Measurements from ENCODE around the gene TAF1B. TPM values are rescaled to one million over a fixed set of nuclear protein-coding genes. Genes with fewer than 3 reads are reported as not detected.

The TAF1B gene
- total RNA-seq, 1 experiment from 2014 or later = 25.5 TPM

DNA sequence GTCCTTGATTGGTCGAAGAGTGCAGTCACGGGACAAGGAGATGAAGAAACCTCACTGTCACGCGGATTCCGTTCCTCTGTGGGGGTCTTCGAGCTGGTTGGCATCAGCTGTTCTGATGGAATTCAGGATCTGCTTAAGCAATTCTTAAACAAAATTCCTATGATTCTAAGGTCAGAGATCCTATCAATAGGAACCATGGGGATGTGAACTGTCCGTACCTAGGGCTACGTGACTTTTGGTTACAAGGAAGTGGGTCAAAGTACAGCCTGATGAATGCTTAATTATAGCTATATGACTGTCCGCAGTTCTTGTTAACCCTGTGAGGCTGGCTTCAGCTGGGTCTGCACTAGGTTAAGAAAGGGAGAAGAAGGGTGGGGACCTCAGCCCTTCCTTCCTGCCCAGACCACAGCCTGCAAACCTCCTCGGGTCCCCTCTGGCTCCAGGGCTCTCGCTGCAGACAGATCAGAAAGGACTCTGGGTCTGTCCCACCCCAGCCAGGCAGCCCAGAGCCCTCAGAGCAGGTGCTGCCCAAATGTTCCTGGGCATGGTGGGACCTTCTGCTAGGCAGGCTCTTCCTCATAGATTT is 44.2 kb upstream of the TAF1B start:
- TF ChIP-seq, protein P1, sequence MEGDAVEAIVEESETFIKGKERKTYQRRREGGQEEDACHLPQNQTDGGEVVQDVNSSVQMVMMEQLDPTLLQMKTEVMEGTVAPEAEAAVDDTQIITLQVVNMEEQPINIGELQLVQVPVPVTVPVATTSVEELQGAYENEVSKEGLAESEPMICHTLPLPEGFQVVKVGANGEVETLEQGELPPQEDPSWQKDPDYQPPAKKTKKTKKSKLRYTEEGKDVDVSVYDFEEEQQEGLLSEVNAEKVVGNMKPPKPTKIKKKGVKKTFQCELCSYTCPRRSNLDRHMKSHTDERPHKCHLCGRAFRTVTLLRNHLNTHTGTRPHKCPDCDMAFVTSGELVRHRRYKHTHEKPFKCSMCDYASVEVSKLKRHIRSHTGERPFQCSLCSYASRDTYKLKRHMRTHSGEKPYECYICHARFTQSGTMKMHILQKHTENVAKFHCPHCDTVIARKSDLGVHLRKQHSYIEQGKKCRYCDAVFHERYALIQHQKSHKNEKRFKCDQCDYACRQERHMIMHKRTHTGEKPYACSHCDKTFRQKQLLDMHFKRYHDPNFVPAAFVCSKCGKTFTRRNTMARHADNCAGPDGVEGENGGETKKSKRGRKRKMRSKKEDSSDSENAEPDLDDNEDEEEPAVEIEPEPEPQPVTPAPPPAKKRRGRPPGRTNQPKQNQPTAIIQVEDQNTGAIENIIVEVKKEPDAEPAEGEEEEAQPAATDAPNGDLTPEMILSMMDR (IDR thresholded peaks at IDR 0.05; ENCODE audit: unreplicated experiment) = no peak
- DNase-seq (ENCODE audit: unreplicated experiment) = no peak
- no peaks in the 10 kb centered on the region for H3K27me3 Mint-ChIP-seq (ENCODE audit: insufficient read depth, unreplicated experiment)
- no peak overlapping the region for H3K4me3 Mint-ChIP-seq (ENCODE audit: unreplicated experiment)
- intact Hi-C loops (cut with micrococcal nuclease) = loop anchor here (1.0 kb wide), 1 partner anchor 115 kb away; no protein-coding TSS in a partner anchor
- no peaks in the 10 kb centered on the region for H3K36me3 Mint-ChIP-seq (ENCODE audit: insufficient read depth, unreplicated experiment)
- ChIA-PET POLR2A (interaction anchor here (0.6 to 8.8 kb wide), 10 partner anchors 17 to 242 kb away, joined by 3 to 113 read pairs (median 18); partner anchors contain the start of genes TAF1B and YWHAQ), CTCF (interaction anchor here (0.6 to 7.8 kb wide), 46 partner anchors 11 to 636 kb away, joined by 3 to 99 read pairs (median 4); partner anchors contain the start of gene TAF1B)
- no TSS peak for BruUV-seq (replicated peaks)
- no peaks in the 10 kb centered on the region for H3K9me3 Mint-ChIP-seq (ENCODE audit: unreplicated experiment)
- H3K27ac Mint-ChIP-seq (ENCODE audit: low read depth, unreplicated experiment) = peak overlapping the region; percentile 46
- H3K4me1 Mint-ChIP-seq (ENCODE audit: insufficient read depth, unreplicated experiment) = peaks cover 41% of the 10 kb centered on the region

DNA sequence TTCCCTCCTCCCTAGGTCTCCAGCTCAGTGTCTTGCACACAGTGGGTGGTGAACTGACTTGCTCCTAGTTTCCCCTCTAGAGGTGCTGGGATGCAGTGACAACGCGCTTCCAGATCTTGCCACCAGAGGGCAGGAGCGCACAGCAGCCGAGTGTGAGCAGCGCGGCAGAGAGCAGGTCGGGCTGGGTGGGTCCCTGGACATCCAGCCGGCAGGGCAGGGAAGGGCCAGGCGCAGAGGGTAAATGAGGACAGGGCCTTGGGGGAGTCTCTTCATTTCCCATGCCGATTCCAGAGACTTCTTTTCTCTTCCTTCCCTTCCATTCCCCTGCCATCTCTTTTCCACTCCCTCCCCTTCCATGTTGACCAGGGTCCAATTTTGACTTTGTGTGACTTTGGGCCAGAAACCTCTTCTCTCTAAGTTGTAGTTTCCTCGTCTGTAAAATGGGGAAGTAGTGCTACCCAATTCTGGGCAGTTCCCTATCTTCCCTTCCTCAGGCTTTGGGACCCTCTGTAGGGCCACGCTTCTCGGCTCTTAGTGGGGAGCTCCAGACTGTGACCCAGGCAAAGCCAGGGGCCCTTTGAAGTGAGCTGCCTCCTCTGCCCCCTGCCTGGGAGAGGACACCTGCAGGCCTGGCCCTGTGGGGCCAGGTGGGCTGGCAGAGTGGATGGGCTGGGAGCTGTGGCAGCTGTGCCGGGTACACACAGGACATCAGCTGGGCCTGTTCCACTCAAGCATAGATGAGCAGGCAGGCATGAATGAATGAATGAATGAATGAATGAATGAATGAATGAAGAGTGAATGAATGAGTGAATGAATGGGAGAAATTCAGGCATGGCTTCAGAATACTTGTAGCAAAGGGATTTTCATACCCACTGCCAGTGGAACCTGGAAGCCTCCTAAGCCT is 43.3 kb upstream of the TAF1B start:
- Mint-ChIP-seq H3K27me3 (ENCODE audit: insufficient read depth, unreplicated experiment) (no peaks in the 10 kb centered on the region), H3K27ac (ENCODE audit: low read depth, unreplicated experiment) (peak overlapping the region; percentile 46), H3K9me3 (ENCODE audit: unreplicated experiment) (no peaks in the 10 kb centered on the region), H3K4me3 (ENCODE audit: unreplicated experiment) (peak overlapping the region; percentile 35), H3K4me1 (ENCODE audit: insufficient read depth, unreplicated experiment) (peaks cover 41% of the 10 kb centered on the region), H3K36me3 (ENCODE audit: insufficient read depth, unreplicated experiment) (no peaks in the 10 kb centered on the region)
- TF ChIP-seq, protein P1 (IDR thresholded peaks at IDR 0.05; ENCODE audit: unreplicated experiment) = peak; percentile 95
- ChIA-PET CTCF (interaction anchor here (0.5 to 7.8 kb wide), 70 partner anchors 11 to 979 kb away, joined by 3 to 99 read pairs (median 4); partner anchors contain the start of genes ADAM17 and TAF1B), POLR2A (interaction anchor here (0.6 to 8.8 kb wide), 21 partner anchors 14 to 591 kb away, joined by 3 to 113 read pairs (median 12); partner anchors contain the start of genes ADAM17, ITGB1BP1, TAF1B and YWHAQ)
- peak; percentile 87 for DNase-seq (ENCODE audit: unreplicated experiment)
- no TSS peak for BruUV-seq (replicated peaks)
- intact Hi-C loops (cut with micrococcal nuclease) = loop anchor here (1.0 to 2.0 kb wide), 2 partner anchors 114 to 635 kb away; no protein-coding TSS in a partner anchor

DNA sequence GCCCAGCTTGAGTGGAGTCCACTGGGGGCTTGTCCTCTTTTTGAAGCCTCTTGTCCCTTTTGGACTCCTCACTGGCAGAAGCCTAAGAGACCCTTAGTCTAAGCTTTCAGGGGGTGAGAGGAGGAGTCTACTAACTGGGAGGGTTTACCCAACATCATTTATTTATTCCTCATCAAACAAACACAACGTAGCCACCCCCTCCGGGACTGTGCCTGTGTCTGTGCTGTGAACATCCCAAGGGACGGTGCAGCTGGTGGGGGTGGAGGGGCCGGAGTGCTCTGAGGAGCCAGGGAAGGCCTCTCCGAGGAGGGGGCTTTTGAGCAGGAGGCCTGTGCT is 42.7 kb upstream of the TAF1B start:
- no TSS peak for BruUV-seq (replicated peaks)

More for the DNA sequence above, 42.7 kb upstream of the TAF1B start:
- Mint-ChIP-seq H3K36me3 (ENCODE audit: insufficient read depth, unreplicated experiment) (no peaks in the 10 kb centered on the region), H3K4me1 (ENCODE audit: insufficient read depth, unreplicated experiment) (peaks cover 41% of the 10 kb centered on the region), H3K4me3 (ENCODE audit: unreplicated experiment) (no peak overlapping the region), H3K9me3 (ENCODE audit: unreplicated experiment) (no peaks in the 10 kb centered on the region), H3K27me3 (ENCODE audit: insufficient read depth, unreplicated experiment) (no peaks in the 10 kb centered on the region), H3K27ac (ENCODE audit: low read depth, unreplicated experiment) (peak overlapping the region; percentile 92)
- TF ChIP-seq, protein P1 (IDR thresholded peaks at IDR 0.05; ENCODE audit: unreplicated experiment) = no peak
- ChIA-PET CTCF (interaction anchor here (0.6 to 7.8 kb wide), 39 partner anchors 10 to 555 kb away, joined by 3 to 99 read pairs (median 4); partner anchors contain the start of genes ADAM17 and TAF1B), POLR2A (interaction anchor here (0.6 to 8.8 kb wide), 23 partner anchors 11 to 592 kb away, joined by 3 to 113 read pairs (median 7); partner anchors contain the start of genes ADAM17, ITGB1BP1, KLF11 and TAF1B)
- no peak for DNase-seq (ENCODE audit: unreplicated experiment)
- intact Hi-C loops (cut with micrococcal nuclease) = loop anchor here (2.0 kb wide), 1 partner anchor 634 kb away; no protein-coding TSS in a partner anchor
